ENCODE results near the gene TPM4.

The TPM4 gene

DNA sequence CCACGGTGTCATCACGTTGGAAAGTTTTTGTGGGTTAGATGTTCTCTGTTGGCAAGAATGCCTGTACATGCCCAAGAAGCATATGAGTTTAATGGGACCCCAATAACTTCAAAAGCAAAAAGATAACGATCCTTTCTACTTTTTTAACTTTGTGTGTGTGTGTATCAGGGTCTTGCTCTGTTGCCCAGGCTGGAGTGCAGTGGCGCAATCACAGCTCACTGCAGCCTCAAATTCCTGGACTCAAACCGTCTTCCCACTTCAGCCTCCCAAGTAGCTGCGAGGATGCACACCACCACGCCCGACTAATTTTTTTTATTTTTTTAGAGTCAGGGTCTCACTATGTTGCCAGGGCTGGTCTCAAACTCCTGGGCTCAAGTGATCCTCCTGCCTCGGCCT lies 34.3 kb upstream of the TPM4 start:
- no peak for FAIRE-seq

DNA sequence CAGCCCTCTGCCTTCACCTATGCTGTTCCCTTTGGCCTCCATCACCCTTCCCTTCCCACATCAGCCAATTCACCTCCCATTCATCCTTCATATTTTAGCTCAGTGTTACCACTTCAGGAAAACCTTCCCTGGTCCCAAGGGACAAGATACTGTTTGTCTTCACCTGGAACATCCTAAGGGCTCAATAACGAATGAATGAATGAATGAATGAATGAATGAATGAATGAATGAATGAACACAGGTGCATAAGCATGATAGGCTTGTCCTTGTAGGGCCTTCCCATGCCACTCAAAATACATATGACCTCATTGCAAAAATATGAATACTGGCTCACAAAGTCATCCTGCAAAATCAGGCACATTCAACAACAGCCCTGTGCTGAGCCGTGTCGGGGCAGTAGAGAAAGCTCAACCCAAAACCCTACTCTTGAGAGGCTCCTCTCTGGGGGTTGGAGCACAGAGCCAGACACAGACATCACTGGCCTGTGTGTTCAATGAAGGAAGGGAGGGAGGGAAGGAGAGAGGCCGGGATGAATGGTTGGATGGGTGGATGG lies 33.7 kb upstream of the TPM4 start:
- FAIRE-seq, result no peak

DNA sequence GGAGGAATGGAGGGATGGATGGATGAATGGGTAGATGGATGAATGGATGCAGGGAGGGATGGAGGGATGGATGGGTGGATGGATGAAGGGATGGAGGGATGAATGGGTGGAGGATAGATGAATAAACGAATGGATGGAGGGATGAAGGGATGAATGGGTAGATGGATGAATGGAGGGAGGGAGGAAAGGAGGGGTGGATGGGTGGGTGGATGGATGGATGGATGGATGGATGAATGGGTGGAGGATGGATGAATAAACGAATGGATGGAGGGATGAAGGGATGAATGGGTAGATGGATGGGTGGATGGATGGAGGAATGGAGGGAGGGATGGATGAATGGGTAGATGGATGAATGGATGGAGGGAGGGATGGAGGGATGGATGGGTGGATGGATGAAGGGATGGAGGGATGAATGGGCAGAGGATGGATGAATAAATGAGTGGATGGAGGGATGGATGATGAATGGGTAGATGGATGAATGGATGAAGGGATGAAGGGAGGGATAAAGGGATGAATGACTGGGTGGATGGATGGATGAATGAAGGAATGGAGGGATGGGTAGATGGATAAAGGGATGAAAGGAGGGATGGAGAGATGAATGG lies 33.0 kb upstream of the TPM4 start:
- no peak for FAIRE-seq

DNA sequence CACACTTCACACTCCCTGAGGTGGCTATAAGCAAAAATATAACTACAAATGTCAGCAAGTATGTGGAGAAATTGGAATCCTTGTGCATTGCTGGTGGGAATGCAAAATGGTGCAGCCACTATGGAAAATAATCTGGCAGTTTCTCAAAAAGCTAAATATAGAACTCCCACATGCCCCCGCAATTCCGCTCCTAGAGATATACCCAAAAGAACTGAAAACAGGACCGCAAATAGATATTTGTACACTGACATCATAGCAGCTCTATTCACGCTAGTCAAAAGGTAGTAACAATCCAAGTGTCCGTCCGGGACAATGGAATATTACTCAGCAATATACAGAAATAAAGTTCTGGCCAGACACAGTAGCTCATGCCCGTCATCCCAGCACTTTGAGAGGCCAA lies 31.5 kb upstream of the TPM4 start:
- no peak for FAIRE-seq

DNA sequence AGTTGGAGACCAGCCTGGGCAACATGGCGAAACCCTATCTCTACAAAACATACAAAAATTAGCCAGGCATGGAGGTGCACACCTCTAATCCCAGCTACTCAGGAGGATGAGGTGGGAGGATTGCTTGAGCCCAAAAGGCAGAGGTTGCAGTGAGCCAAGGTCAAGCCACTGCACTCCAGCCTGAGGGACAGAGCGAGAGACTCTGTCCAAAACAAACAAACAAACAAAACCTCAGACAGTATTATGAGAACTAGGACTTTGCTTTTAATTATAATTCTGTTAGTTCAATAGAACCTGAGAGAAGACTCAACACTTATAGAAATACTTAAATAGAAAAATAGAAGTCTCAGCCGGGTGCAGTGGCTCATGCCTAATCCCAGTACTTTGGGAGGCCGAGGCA lies 31.1 kb upstream of the TPM4 start:
- FAIRE-seq, result no peak

DNA sequence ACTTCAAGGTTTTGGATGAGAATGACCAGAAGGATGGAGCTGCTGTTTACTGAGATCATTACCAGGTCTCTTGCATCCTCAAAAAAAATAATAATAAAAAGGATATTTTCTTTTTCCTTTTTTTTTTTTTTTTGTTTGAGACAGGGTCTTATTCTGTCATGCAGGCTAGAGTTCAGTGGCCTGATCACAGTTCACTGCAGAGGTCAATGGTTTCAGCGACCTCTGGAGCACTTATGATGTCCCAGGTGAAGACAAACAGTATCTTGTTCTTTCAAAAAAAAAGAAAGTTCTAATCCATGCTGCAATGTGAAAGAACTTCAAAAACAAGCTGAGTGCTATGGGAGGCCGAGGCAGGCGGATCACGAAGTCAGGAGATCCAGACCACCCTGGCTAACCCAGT lies 30.4 kb upstream of the TPM4 start:
- FAIRE-seq, result no peak

DNA sequence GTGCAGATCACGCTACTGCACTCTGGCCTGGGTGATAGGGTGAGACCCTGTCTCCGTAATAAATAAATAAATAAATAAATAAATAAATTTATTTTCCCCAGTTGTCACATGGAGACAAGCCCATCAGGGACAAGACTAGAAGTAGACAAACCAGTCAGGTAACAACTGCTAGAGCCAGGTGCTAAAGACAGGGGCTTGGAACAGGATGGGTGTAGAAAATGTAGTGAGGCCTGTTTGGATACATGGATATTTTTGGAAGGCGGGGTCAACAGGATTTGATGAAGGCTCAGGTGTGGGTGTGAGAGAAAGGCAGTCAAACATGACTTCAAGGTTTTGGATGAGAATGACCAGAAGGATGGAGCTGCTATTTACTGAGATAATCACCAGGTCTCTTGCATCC lies 27.7 kb upstream of the TPM4 start:
- FAIRE-seq, result no peak

DNA sequence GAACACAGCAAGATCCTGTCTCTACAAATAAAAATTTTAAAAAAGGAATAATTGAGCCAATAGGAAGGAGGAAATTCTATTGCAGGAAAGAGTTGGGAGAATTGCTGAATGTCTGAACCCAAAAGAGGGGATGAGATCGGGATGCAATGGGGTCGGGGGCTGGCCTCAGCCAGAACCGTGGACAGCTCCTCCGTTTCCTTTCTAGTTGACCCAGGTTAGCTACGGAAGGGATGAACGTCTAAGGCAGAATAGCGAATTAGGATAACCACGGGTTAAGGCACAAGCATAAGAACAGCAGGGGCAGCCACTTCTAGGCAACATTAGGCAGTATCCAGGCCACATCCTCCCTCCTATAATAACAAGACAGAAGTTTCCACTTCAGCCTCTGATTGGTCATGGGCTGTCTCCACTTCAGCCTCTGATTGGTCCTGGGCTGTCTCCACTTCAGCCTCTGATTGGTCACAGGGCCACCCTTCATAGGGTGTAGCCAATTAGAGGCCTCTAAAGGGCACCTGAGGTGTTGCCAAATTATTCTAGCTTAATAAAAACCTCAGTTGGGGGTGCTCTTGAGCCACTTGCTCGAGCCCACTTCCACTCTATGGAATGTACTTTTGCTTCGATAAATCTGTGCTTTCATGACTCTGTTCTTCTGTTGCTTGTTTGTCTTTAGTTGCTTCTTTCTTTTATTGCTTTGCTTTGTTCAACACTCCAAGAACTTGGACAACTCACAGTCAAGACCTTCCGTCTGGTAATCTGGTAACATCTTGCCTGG lies 24.9 kb upstream of the TPM4 start:
- FAIRE-seq, result no peak

DNA sequence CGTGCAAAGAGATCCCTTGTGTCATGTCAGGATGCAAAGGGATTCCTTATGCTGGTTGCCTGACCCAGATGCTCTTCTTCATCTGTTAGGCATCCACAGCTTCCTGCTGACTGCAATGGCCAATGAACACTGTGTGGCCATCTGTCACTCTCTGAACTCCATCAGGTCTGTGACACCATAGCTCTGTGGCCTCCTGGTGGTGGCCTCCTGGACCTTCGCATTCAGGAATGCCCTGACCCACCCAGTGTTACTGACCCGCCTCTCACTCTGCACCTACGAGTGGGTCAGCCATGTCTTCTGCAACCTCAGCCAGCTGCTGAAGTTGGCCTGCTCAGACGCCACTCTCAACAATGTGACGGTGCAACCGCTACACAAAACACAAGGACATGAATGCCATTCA lies 23.9 kb upstream of the TPM4 start:
- no peak for FAIRE-seq

DNA sequence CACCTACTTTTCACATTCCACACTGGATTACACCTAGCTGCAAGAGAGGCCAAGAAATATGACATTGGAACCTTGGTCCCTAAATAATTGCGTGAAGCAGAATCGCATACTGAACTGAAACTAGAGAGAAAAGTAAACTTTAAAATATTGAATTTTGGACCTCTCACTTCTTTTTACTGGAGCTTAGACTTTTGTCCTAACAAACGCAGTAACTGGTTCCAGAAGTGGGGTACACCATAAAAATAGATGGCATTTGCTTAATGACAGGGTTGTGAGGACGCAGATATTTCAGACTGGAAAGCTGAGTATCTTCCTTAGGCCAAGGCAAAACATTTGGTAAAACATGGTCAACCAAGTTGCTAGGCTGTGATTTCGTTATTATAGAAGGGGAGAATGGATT lies 19.2 kb upstream of the TPM4 start:
- no peak for FAIRE-seq

DNA sequence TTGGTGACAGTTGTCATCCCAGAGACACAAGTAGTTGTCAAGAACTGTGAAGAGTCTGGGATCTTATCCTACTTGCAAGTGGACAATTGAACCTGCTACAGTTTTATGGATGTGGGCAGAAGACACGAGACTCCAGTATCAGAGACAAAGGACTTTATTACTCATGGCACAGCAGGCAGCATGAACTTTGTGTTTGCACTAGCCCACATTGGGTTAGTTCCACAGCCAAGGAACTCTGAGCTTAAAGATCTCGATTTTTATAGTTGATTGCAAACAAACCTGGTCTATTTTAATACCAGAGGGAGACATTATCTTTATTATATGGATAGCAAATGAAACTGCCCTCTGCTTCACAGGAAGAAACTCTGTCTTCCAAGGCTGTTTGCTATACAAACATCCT lies 16.0 kb upstream of the TPM4 start:
- no peak for FAIRE-seq

DNA sequence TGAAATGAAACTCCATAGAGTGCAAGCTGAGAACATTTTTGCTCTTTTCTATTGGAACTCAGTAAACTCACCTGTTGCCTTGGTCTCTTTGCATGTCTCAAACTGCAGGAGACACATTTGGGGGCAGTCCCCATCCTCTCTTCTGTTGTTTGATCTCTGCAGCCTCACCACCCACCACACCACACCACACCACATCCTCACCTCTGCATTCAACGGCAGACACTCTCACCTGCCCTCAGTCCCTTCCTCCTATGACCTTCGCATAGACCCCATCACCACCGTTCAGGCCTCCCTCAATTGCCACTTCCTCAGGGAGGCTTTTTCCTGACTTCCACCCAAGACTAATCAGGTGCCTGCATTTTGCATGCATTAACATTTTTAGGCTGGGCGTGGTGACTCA lies 14.4 kb upstream of the TPM4 start:
- no peak for FAIRE-seq

DNA sequence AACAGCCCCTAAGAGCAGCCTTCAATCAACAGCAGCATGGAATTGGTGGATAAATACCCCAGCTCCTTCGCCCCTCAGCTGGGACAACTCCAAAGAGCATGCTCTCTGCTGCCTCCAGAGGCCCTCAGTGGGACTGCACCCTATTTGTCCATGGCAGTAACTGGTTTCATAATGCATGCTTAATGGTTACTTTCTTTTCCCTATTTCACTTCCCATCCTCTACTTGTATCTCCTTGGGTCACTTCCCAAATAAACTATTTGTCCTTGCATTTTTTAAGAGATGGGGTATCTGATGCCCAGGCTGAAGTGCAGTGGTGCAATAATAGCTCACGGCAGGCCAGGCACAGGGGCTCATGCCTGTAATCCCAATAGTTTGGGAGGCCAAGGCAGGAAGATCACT lies 13.5 kb upstream of the TPM4 start:
- FAIRE-seq, result no peak

DNA sequence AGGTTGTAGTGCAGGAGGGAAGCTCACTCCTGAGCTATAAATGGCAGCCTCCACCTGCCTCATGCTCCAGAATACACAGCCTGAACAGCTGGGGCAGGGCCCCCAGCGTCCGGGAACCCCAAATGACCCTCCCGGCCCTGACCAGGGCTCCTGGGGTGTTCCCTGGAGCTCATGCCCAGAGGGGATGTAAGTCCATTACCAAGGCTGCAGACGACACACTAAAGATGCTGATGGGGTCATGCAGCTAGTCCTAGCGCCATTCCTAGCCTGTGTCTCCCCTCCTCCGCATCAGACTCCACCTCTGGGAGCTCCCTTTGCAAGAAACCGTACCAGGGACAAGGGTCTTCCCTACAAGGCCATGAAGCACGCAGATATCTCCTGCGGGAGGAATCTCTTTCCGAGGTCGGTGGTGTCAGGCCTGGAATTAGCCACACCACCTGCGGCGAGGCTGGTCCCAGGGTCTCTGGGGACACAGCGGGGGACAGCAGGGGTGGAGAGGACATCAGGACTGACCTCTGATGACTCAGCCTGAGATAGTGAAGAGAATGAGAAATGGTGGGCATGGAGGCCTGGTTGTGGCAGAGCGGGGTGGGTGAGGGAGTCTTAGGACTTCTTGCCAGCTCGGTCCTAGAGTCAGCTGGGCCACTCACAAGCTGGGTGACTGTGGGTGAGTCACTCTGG lies 11.9 kb upstream of the TPM4 start:
- no peak for FAIRE-seq

DNA sequence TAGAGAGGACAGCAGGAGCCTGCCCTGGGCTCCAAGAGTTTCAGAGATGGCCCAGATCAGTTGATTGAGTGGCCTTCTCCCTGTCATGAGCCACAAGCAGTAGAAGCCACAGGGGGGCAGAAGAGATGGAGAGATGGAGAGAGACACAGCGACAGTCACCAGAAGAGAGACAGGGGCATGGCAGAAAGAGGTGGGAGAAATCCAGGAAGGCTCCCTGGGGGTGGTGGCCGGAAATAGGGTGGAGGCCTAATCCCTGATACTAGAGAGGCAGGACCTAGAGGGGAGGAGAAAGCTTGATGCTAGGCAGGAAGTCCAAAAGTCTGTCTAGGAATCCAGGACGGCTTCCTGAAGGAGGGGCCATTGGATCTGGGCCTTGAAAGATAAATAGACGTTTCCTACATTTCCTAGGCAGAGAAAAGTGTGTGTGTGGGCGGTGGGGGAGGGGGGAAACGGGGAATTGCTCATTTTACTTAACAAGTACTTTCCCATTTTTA lies 9.6 kb upstream of the TPM4 start:
- FAIRE-seq, result no peak

DNA sequence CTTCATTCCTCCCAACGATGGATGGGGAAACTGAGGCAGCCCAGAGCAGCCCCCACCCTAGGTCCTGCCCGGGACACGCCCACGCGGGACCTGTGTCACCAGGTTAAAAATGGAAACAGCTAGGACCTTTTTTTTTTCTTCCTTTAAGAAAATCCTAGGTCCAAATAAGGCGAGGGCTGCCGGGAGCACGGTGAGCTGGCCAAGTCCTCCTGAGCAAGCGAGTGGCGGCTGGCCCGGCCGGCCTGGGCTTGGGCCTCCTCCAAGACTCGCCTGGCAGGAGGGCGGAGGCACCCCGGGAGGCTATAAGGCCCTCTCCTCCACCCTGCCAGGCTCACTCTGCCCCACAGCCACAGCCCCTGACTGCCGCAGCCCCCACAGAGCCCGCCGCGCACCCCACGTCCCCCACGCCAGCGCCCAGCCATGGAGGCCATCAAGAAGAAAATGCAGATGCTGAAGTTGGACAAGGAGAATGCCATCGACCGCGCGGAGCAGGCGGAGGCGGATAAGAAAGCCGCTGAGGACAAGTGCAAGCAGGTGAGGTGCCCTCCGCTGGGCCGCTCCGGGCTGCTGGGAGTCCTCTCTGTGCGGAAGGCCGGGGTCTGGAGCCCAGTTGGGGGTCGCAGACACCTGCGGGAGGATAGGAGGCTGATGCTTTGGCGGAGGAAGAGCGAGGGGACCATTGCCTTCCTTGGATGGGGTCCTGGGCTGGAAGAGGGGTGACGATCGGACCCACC lies 8.9 kb upstream of the TPM4 start:
- no peak for FAIRE-seq

DNA sequence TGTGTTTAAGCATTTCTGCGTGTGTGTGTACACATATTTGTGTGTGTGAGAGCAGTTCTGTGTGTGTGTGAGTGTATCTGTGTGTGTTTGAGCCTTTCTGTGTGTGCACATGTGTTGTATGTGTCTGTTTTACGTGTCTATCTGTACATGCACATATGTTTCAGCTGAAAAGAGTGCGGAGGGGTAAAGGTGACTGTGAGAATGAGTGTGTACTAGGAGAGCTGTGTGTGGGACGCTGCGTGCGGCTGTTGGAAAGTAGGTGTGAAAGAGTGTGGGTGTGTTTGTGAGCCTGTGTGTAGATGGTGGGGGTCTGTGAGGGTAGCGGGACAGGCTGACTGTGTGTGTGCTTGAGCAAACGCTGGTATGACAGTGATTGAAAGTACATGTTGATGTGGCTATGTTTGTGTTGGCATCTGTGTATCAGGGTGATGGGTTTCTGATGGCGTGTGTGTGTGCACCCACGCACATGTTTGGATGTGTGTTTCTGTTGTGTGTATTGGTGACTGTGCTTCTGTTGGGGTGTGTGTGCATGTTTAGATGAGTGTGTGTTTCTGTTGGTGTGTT lies 7.5 kb upstream of the TPM4 start:
- no peak for FAIRE-seq

DNA sequence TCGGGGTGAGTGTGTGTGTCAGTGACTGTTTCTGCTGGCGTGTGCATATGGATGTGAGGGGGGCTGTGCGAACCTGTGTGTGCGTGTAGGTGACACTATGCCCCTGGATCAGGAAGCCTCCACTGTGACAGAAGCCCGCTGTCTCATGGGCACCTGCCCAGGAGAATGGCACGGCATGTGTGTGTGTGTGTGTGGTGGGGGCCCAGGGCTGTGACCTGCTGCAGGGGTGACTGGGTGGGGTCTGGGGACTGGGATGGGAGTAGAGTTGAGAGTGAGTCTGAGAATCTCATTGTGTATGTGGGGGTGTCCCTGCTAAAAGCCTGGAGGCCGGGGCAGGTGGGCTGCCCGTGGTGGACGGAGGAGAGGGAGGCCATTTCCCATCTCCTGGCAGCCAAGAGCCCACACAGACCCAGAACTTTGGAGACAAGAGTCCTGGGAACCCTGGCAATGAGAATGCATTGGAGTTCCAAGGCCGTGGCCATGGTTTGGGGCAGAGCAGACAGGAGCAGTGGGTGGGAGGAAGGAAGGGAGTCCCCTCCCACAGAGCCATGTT lies 6.4 kb upstream of the TPM4 start:
- no peak for FAIRE-seq

DNA sequence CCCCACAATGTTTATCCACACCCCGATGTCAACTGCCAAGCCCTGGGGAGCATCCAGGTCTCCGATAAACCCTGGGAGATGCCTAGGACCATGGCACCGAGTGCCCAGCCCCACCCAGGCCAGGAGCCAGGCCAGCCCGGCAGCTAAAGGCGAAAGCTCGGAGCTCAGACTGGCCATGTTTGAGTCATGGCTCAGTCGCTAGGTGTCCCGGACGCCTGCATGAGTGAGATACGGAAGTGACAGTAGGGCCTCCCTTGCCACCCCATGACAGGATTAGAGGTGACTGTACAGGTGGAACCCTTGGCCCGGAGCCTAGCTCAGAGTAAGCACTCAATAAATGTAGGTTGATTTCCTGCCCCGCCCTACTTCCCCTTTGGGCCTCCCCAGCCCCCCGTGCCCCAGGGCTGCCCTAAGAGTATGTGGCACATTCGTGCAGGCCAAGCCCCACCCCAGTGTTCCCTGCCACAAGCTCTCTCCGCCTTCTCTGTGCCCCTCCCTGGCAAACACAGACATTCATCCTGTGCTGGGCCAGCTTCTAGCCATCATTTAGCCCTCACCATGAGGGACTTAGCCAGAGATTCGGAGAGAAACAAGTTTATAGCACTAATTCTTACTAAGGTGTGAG lies 5.8 kb upstream of the TPM4 start:
- no peak for FAIRE-seq

DNA sequence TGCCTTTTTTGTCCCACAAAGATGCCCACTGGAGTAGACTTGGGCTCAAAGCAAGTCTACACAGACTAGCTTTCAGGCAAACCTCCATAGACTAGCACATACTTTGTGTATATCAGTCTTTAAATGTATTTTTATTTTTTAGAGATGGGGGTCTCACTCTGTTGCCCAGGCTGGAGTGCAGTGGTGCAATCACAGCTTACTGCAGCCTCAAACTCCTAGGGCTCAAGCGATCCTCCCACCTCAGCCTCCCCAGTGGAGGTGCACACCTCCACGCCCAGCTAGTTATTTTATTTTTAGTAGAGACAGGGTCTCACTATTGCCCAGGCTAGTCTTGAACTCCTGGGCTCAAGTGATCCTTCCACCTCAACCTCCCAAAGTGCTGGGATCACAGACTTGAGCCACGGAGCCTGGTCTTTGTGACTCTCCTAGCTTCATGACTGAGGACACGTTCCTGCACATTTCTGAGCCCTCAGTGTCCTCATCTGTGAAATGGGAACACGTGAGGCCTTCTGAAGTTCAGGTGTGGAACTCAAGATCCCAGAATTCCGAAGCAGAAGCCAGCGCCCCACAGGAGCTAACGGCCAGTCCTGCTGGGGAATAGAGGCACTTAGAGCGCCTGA lies 5.1 kb upstream of the TPM4 start:
- no peak for FAIRE-seq

DNA sequence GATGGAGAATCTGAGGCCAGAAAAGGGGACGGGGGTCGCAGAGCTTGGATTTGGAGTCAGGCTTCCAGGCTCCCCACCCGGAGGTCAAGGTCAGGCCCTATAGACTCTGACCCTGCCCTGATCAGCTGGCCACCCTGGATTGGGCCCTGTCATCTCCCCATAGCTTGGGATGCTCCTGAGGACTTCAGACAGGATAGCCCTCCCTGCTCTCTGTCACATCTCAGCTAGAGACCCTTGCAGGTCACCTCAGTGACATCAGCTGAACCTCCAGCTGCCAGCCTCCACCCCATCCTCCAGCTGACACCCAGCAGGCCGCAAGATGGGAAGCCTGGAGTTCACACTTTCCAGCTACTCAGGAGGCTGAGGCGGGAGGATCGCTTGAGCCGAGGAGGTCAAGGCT lies 2.8 kb upstream of the TPM4 start:
- FAIRE-seq, result no peak

DNA sequence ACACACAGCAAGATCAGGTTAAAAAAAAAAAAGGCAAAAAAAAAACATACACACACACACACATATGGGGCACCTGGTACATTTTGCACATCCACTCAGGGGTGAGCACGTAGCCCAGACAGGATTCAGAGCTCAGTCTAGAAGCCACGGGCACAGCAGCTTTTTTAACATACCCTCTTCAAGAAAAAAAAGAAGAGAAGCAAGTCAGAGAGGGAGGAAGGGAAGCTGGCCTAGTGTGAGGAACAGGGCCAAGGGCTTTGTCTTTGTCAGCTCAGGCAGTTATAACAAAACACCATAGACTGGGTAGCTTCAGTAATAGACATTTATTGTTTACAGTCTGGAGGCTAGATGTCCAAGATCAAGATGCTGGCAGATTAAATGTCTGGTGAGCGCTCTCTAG lies 2.3 kb upstream of the TPM4 start:
- no peak for FAIRE-seq

Data from endometrium (tissue), 2 donors.